ENCODE data around the gene SORT1.
"Not testable (repeated sequence)": the region's sequence is repeated elsewhere in the genome, so short reads cannot be mapped to it uniquely, and the experiment has no call there.

The SORT1 gene

DNA sequence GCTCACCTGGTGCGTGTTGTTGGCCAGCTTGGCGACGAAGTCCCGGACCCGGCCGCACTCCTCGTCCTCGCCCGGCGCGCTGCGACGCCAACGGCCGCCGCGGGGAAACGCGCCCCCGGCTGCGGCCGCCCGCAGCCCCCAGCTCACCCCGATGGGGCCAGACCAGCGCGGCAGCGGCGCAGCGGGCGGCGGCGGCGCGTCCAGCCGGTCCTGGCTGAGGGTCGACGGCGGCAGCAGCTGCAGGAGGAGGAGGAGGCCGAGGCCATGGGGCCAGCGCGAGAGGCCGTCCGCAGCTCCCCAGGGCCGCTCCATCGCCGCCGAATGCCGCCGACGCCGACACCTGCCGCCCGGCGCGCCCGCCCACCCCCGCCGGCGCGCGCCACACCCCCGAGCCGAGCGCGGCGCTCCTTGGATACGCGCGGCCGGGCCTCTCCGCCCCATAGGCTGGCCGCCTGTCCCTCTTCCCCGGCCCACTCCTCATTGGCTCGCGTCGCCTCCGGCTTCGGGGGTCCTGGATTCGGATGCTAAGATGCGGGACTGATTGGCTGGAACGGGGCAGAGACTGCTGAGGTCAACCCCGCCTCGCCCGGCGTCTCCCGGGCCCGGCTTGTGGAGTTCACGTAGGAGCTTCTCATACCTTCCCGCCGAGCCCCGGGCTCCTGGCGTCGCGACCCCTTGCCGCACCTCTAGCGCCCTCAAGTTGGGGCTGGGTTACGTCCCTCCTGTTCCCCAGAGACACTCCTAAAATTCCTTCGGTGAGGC is at the start of gene SORT1:
Gene SORT1 (minus strand): TSS at position 338 of the 762 bp plus-strand sequence. CDS start 26 bp downstream, at position 312.
- peak within 1 kb of the TSS; percentile 78 for H3K27ac ChIP-seq
- H3K9me3 ChIP-seq (ENCODE audit: severe bottlenecking): no peaks in the 10 kb centered on the region
- H3K4me3 ChIP-seq (ENCODE audit: low read depth, low read length): peak within 1 kb of the TSS; percentile 74
- H3K27me3 ChIP-seq (ENCODE audit: insufficient read depth, low read depth, severe bottlenecking): no peaks in the 10 kb centered on the region
- H3K36me3 ChIP-seq: peaks cover 22% of the 10 kb centered on the region
- DNase-seq: peak; percentile 98
- TF ChIP-seq CTCF (IDR thresholded peaks at IDR 0.05; ENCODE audit: low read depth, low read length): peak; percentile 37; the same call in 1 of the 2 replicates

DNA sequence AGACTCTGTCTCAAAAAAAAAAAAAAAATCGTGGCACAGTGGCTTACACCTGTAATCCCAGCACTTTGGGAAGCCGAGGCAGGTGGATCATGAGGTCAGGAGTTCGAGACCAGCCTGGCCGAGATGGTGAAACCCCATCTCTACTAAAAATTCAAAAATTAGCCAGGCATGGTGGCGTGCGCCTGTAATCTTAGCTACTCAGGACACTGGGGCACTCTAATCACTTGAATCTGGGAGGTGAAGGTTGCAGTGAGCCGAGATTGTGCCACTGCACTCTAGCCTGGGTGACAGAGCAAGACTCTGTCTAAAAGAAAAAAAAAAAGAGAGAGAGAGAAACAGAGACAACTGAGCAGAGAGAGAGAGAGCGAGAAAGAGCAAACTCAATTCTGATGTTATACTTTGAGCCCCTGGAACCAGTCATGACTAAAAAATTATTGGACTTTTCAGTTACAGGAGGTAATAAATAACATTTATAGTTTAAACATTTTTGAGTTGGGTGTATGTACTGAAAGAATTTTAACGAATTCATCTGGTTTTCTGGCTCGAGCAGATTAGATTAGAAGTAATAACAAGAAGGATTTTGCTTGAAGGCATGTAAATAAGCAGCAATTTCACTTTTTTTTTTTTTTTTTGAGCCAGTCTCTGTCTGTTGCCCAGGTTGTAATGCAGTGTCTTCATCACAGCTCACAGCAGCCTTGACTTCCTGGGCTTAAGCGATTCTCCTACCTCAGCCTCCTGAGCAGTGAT is 48.4 kb upstream of the SORT1 start:
- H3K27ac ChIP-seq; DNase-seq; H3K27me3 ChIP-seq (ENCODE audit: insufficient read depth, low read depth, severe bottlenecking); H3K36me3 ChIP-seq; H3K9me3 ChIP-seq (ENCODE audit: severe bottlenecking); H3K4me3 ChIP-seq (ENCODE audit: low read depth, low read length): not testable (repeated sequence)

DNA sequence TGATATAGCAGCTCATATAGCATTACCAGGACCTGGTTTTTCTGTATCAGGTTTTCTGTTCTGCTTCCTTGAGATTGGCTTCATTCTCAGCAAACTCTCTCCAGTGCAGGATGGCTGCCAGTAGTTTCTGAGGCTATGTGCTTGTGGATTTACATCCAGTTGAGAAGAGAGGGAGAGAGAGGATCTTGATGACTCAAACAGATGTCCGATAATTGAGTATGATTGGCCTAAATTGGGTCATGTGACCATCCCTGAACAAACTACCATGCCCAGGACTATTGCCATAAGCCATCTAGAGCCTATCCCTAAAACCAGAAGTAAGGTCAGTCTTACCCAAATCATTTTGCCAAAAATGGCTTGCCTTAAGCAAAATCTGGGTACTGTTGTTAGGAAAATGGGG is 46.6 kb upstream of the SORT1 start:
- no peak for TF ChIP-seq CTCF (IDR thresholded peaks at IDR 0.05; ENCODE audit: low read depth, low read length)
- Histone ChIP-seq H3K36me3 (no peaks in the 10 kb centered on the region), H3K4me3 (ENCODE audit: low read depth, low read length) (no peak overlapping the region), H3K9me3 (ENCODE audit: severe bottlenecking) (no peaks in the 10 kb centered on the region), H3K27ac (no peak overlapping the region), H3K27me3 (ENCODE audit: insufficient read depth, low read depth, severe bottlenecking) (peaks cover 2% of the 10 kb centered on the region)
- DNase-seq: no peak

GRCh38 chr1:109443476-109443875 is 45.8 kb upstream of the SORT1 start:
- H3K27ac ChIP-seq: no peak overlapping the region
- DNase-seq: no peak
- peaks cover 2% of the 10 kb centered on the region for H3K27me3 ChIP-seq (ENCODE audit: insufficient read depth, low read depth, severe bottlenecking)
- H3K4me3 ChIP-seq (ENCODE audit: low read depth, low read length): no peak overlapping the region
- no peak for TF ChIP-seq CTCF (IDR thresholded peaks at IDR 0.05; ENCODE audit: low read depth, low read length)
- no peaks in the 10 kb centered on the region for H3K36me3 ChIP-seq
- no peaks in the 10 kb centered on the region for H3K9me3 ChIP-seq (ENCODE audit: severe bottlenecking)

- TF ChIP-seq CTCF (IDR thresholded peaks at IDR 0.05; ENCODE audit: low read depth, low read length): no peak
- Histone ChIP-seq H3K4me3 (ENCODE audit: low read depth, low read length) (no peak overlapping the region), H3K9me3 (ENCODE audit: severe bottlenecking) (no peaks in the 10 kb centered on the region), H3K27me3 (ENCODE audit: insufficient read depth, low read depth, severe bottlenecking) (peaks cover 2% of the 10 kb centered on the region), H3K27ac (no peak overlapping the region), H3K36me3 (no peaks in the 10 kb centered on the region)
- no peak for DNase-seq
Measured at GRCh38 chr1:109441069-109441468, 43.4 kb upstream of the SORT1 start.

GRCh38 chr1:109438798-109439297 is 41.1 kb upstream of the SORT1 start:
- no peak for TF ChIP-seq CTCF (IDR thresholded peaks at IDR 0.05; ENCODE audit: low read depth, low read length)
- H3K9me3 ChIP-seq (ENCODE audit: severe bottlenecking): peaks cover 9% of the 10 kb centered on the region
- no peak for DNase-seq

More at GRCh38 chr1:109438798-109439297, 41.1 kb upstream of the SORT1 start:
- Histone ChIP-seq H3K27ac (no peak overlapping the region), H3K27me3 (ENCODE audit: insufficient read depth, low read depth, severe bottlenecking) (peaks cover 2% of the 10 kb centered on the region), H3K4me3 (ENCODE audit: low read depth, low read length) (no peak overlapping the region), H3K36me3 (no peaks in the 10 kb centered on the region)

Data from WERI-Rb-1 (cell line).